Muscle layer of colon (tissue), 2 donors: ENCODE results near the gene HSPA4.
"Not testable (repeated sequence)": the region's sequence is repeated elsewhere in the genome, so short reads cannot be mapped to it uniquely, and the experiment has no call there.

ENCODE experiments used
- H3K27ac ChIP-seq: one replicate; pipeline ENCODE4 v1.7.0; 2013; ENCODE audit warnings: low read depth, mild to moderate bottlenecking, low read length, moderate library complexity
- H3K27me3 ChIP-seq, 2 donors: one replicate each; pipeline ENCODE4 v1.7.0; 2013; ENCODE audit warnings: low read length in 2 of 2, mild to moderate bottlenecking in 2 of 2; ENCODE audit not compliant: insufficient read depth in 2 of 2, control insufficient read depth in 1 of 2
- H3K36me3 ChIP-seq: one replicate; pipeline ENCODE4 v1.7.0; 2013; ENCODE audit warnings: mild to moderate bottlenecking, low read length; ENCODE audit not compliant: insufficient read depth
- H3K4me1 ChIP-seq: one replicate; pipeline ENCODE4 v1.7.0; 2013; ENCODE audit warnings: mild to moderate bottlenecking, low read length; ENCODE audit not compliant: insufficient read depth
- H3K4me3 ChIP-seq, 2 donors: one replicate each; pipeline ENCODE4 v1.7.0; 2013; ENCODE audit warnings: low read length in 2 of 2, low read depth in 1 of 2, mild to moderate bottlenecking in 1 of 2, moderate library complexity in 1 of 2
- H3K9ac ChIP-seq: one replicate; pipeline ENCODE4 v1.7.0; 2013; ENCODE audit warnings: low read length
- H3K9me3 ChIP-seq: one replicate; pipeline ENCODE4 v1.7.0; 2013; ENCODE audit warnings: mild to moderate bottlenecking, low read length
- donor health status: abdominal sarcoma.
- donor health status: Adenocarcinoma of cecum.

HSPA4 gene

DNA sequence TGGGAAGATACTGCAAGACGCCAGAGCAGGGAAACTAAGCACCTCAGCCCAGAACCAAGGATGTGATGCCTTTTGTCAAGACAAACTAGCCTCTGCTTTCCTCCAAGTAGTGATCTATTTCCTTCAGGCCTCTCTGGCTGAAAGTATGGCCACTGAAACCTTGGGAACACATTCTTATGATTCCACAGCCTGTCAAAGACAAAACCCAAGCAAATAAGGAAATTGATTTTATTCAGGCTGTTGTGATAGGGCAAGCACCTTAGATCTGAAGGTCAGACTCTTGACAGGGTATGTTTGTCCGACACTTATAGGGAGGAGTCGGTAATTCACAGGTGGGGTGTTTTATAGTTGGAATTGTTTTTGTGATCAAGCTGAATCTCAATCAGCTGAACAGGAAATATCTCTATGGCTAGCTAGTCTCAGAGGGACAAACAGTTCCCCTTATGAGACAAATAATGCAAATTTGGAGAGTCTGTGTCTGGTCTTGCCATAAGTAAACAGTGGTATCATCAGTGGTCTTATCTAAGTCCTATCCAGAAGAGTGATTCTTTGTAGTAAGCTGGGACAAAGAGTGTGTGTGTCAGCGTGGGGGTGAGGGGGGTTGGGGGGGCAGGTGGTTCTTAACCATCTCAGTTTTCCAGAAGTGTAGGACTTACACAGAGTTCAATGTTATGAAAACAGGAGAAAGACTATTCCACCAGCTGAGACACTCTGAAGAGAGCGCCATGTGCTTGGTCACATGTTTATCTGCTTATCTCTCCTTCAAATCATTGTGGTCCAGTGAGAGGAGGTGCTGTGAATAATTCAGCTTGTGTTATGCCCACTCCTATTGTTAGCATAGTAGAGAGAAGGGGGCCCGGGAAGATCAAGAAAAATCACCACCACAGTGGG, 18.7 kb upstream of the HSPA4 start:
- no peaks in the 10 kb centered on the region for H3K9me3 ChIP-seq
- no peak overlapping the region for H3K4me3 ChIP-seq
- H3K9ac ChIP-seq, result no peak overlapping the region
- no peaks in the 10 kb centered on the region for H3K36me3 ChIP-seq
- no peak overlapping the region for H3K27ac ChIP-seq
- no peaks in the 10 kb centered on the region for H3K27me3 ChIP-seq
- H3K4me1 ChIP-seq, result no peaks in the 10 kb centered on the region

- H3K27me3 ChIP-seq, result no peaks in the 10 kb centered on the region
- H3K4me3 ChIP-seq, result no peak overlapping the region
- no peaks in the 10 kb centered on the region for H3K9me3 ChIP-seq
- H3K9ac ChIP-seq, result no peak overlapping the region
- no peak overlapping the region for H3K27ac ChIP-seq
- no peaks in the 10 kb centered on the region for H3K36me3 ChIP-seq
- no peaks in the 10 kb centered on the region for H3K4me1 ChIP-seq
These were observed 17.7 kb upstream of the HSPA4 start for GRCh38 chr5:133034064-133034463.

- H3K27me3 ChIP-seq, result no peaks in the 10 kb centered on the region
- H3K9me3 ChIP-seq, result no peaks in the 10 kb centered on the region
- no peaks in the 10 kb centered on the region for H3K4me1 ChIP-seq
- H3K4me3 ChIP-seq, result no peak overlapping the region
- no peak overlapping the region for H3K9ac ChIP-seq
- H3K27ac ChIP-seq, result no peak overlapping the region
- H3K36me3 ChIP-seq, result no peaks in the 10 kb centered on the region
These were observed 16.6 kb upstream of the HSPA4 start for GRCh38 chr5:133035224-133035623.

DNA sequence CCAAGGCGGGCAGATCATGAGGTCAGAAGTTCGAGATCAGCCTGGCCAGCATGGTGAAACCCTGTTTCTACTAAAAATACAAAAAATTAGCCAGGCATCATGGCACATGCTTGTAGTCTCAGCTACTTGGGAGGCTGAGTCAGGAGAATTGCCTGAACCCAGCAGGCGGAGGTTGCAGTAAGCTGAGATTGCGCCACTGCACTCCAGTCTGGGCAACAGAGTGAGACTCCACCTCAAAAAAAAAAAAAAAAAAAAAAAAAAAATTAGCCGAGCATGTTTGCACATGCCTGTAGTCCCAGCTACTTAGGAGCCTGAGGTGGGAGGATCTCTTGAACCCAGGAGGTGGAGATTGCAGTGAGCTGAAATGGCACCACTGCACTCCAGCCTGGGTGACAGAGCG, 15.1 kb upstream of the HSPA4 start:
- H3K27me3 ChIP-seq, H3K4me3 ChIP-seq: not testable (repeated sequence)

GRCh38 chr5:133041157-133041784, 10.5 kb upstream of the HSPA4 start:
- H3K27me3 ChIP-seq, result no peaks in the 10 kb centered on the region
- no peaks in the 10 kb centered on the region for H3K9me3 ChIP-seq
- H3K9ac ChIP-seq, result no peak overlapping the region
- no peaks in the 10 kb centered on the region for H3K36me3 ChIP-seq
- no peaks in the 10 kb centered on the region for H3K4me1 ChIP-seq
- H3K4me3 ChIP-seq, result no peak overlapping the region
- H3K27ac ChIP-seq, result no peak overlapping the region

More for the DNA sequence above, 15.1 kb upstream of the HSPA4 start:
- H3K4me1 ChIP-seq, H3K36me3 ChIP-seq, H3K9ac ChIP-seq, H3K9me3 ChIP-seq, H3K27ac ChIP-seq: not testable (repeated sequence)

DNA sequence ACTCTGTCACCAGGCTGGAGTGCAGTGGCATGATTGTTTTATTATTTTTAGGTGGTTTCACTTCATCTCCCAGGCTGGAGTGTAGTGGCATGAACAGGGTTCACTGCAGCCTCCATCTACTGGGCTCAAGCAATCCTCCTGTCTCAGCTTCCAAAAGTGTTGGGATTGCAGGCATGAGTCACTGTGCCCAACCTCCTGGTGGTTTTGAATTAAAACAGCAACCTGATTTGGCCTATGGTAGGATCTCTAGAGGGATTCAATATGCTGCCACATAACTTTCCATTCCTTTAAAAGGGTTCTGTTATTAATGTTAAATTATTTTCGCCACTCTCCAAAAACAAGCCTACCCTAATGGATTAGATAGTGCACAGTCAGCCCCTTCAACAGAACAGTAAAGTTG, 9.9 kb upstream of the HSPA4 start:
- no peak overlapping the region for H3K9ac ChIP-seq
- no peak overlapping the region for H3K4me3 ChIP-seq
- no peak overlapping the region for H3K27ac ChIP-seq
- no peaks in the 10 kb centered on the region for H3K9me3 ChIP-seq
- no peaks in the 10 kb centered on the region for H3K36me3 ChIP-seq
- H3K4me1 ChIP-seq, result no peaks in the 10 kb centered on the region
- H3K27me3 ChIP-seq, result no peaks in the 10 kb centered on the region

- H3K27ac ChIP-seq, H3K9me3 ChIP-seq, H3K4me3 ChIP-seq, H3K27me3 ChIP-seq, H3K36me3 ChIP-seq, H3K9ac ChIP-seq: not testable (repeated sequence)
- peaks cover 11% of the 10 kb centered on the region for H3K4me1 ChIP-seq
These were observed 5.3 kb upstream of the HSPA4 start for GRCh38 chr5:133046560-133046959.

DNA sequence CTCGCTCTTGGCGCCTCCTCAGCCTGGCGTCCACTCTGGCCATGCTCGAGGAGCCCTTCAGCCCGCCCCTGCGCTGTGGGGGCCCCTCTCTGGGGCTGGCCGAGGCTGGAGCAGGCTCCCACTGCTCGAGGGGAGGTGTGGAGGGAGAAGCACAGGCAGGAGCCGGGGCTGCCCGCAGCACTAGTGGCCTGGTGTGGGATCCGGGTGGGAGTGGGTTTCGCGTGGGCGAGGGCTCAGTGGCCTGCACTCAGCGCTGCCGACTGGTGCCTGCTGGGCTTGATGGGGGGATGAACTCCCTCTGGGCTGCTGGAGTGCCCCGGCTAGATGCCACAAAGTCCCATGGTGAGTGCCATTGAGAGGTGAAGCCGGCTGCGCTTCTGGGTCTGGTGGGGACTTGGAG, 4.4 kb upstream of the HSPA4 start:
- no peaks in the 10 kb centered on the region for H3K9me3 ChIP-seq
- H3K4me3 ChIP-seq, result no peak overlapping the region

GRCh38 chr5:133048993-133049725, 2.7 kb upstream of the HSPA4 start:
- Histone ChIP-seq H3K4me1 (peaks cover 21% of the 10 kb centered on the region), H3K36me3 (no peaks in the 10 kb centered on the region), H3K4me3 (no peak overlapping the region), H3K27ac (peak overlapping the region; percentile 41), H3K27me3 (no peaks in the 10 kb centered on the region), H3K9me3 (no peaks in the 10 kb centered on the region), H3K9ac (no peak overlapping the region)

More for the DNA sequence above, 4.4 kb upstream of the HSPA4 start:
- no peaks in the 10 kb centered on the region for H3K27me3 ChIP-seq
- H3K4me1 ChIP-seq, result peaks cover 11% of the 10 kb centered on the region
- H3K36me3 ChIP-seq, result no peaks in the 10 kb centered on the region
- no peak overlapping the region for H3K9ac ChIP-seq
- H3K27ac ChIP-seq, result no peak overlapping the region

DNA sequence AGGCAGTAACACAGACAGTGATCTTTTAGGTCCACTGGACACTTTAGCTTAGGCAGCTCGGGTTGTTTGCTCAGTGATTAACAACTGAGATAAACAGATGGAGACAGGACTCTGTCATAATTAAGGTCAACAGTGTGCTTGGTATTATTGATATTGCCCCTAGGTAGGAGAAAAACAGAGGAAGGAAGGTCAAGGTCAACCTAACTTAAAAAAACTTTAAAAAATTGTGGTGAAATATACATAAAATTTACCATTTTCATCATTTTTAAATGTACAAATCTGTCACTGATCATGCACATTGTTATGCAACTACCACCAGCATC, 2.1 kb upstream of the HSPA4 start:
- Histone ChIP-seq H3K4me3 (no peak overlapping the region), H3K9ac (no peak overlapping the region), H3K4me1 (peaks cover 26% of the 10 kb centered on the region), H3K9me3 (no peaks in the 10 kb centered on the region), H3K27ac (peak overlapping the region; percentile 41), H3K27me3 (no peaks in the 10 kb centered on the region), H3K36me3 (no peaks in the 10 kb centered on the region)

- Histone ChIP-seq H3K4me3 (peak overlapping the region in 1 of 2 donors; percentile 82), H3K9ac (no peak overlapping the region), H3K9me3 (no peaks in the 10 kb centered on the region), H3K27me3 (no peaks in the 10 kb centered on the region), H3K4me1 (peaks cover 28% of the 10 kb centered on the region), H3K36me3 (no peaks in the 10 kb centered on the region), H3K27ac (peak overlapping the region; percentile 87)
These were observed 1.3 kb upstream of the HSPA4 start for GRCh38 chr5:133050521-133050920.
